Measurements from ENCODE around the gene DYNLT3.

The DYNLT3 gene

DNA sequence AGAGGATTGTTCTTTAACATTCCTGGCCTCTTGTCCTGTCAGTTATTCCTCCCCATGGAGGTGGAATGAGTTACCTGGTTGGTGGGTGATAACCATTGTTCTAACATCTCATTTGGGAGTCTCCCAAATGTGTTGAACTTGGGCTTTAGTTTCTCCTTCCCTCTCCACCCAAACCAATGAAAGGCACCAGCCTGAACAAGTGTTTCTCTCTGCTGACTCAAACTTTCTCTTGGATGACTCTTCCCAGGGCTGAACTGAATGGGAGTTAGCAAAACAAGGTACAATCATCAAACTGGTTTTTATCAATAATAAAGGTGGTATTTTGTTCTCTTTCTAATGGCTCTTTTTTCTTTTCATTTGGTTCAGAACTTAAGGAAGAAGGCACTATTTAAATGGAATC is 2.7 kb downstream of the DYNLT3 start:
- DNase-seq (ENCODE audit: low spot score): no peak

DNA sequence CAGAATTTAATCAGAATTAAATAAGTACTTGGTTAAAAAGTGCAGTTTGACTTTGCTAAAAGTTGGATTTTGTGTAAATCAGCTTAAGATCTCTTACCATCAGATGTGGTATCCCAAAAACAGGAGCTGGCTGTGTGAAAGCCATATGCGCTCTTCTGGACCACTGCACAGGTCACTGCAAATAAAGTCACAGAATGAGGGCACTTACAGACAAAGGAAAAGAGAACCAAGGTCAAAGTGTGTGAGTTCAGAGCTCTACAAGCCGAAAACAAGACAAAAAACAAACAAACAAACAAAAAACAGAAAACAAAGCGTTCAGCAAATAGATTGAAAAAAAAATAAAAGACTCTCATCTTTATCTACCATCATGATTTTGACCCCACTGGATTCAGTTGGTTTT is 6.4 kb downstream of the DYNLT3 start:
- no peak for DNase-seq (ENCODE audit: low spot score)

DNA sequence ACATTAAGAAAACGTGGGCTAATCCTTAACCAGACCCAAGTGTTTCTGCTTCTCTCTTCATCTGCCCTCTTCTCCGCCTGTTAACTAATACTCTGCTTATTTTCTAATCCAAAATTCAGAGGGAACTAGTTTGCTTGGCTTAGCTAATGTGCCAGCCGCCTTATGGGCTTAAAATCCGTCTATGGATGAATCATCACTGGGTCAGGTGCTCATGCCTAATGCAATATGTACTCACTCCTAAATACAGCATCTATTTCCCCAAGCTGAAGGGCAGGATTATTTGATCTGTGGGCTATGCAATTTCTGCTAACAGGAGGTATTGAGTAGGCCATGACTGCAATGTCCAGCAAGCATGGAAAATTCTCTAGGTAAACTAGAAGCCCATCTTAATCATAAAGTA is 12.4 kb downstream of the DYNLT3 start:
- DNase-seq (ENCODE audit: low spot score): no peak

DNA sequence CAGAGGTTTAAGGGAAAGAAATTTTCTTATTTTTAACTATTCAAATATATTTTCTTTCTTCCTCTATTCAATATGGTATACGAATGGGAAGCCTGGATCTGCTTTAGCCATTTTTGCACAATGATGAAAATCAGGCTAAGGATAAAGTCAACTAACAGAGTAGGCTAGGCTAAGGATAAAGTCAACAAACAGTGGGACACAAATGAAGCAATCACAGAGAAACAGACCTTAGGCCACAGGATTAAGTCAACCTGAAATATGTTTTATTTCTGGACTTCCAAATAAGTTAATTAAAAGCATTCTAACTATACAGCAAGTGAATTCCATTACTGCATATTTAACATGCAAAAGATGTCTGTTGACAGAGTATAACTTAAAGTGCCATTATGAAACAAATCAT is 17.0 kb downstream of the DYNLT3 start:
- DNase-seq (ENCODE audit: low spot score): no peak

DNA sequence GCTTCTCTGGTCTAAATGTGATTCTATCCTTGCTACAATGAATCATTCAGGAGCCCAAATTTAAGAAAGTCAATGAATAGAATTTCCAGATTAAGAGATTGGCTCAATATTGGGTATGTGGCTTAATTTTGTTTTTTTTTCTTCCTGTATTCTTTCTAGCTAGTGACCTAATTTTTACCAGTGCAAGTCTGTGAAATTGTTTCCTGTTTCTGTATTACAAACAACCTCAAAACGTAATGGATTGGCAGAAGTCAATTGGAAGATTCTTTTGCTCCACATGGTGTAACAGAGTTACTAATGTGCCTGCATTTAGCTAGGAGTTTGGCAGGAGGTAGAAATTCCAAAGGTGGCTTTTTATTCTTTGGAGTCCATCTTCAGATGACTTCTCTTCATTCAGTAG is 17.6 kb downstream of the DYNLT3 start:
- no peak for DNase-seq (ENCODE audit: low spot score)

DNA sequence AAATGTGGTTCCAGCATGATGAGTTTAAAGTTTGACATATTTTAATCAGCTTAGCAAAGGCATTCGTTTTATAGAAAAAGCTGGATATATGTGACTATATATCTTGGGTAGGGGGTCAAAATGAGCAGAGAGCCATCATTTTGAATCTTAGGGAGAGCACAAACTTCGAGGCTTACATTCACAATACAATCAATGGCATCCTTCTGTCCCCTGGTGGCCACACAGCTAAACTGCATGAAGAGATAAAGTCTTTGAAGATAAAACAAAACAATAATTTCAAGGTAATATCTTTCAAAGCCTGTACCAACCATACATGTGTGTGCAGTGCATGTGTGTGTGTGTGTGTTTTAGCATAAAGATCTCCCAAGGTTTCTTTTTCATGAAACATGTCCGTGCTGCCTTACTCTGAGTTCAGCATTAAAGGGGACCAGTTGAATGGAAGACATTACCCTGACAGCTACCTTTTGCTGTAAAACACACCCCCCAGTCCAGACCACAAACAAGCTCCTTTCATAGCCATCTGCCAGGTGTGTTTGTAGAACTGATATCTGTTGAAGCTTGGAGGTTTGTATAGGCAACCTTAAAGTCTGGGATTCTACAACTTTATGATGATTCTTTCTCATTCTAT is 22.0 kb downstream of the DYNLT3 start:
- DNase-seq (ENCODE audit: low spot score): peak; percentile 47

DNA sequence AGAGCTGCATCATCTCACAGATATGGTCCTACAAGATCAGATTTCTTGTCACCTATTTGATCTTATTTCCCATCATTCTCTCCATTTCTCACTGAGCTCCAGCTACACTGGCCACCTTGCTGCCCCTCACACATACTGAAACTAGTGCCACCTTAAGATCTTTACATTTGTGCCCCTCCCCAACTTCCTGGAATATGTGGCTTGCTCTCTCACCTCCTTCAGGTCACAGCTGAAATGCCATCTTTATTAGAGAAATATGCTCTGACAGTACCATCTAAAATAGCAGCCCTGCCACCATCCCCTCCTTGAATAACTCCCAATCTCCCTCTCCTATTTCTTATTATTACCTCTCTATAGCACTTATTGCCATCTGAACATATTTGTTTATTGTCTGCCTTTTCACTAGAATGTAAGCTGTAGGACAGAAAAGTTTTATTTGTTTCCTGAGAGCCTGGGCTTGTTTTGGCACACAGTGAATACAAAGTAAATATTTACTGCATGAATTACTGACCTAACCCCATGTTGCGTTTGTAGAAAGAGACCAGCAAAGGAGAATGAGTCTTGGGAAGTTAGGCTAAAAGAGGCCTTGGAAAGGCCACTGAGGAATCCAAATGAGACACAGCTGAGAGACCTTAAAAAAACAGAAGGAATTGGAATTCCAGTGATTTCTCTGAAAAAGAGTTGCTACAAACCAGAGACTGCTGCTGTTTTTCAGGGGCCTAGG is 22.7 kb downstream of the DYNLT3 start:
- DNase-seq (ENCODE audit: low spot score): no peak

DNA sequence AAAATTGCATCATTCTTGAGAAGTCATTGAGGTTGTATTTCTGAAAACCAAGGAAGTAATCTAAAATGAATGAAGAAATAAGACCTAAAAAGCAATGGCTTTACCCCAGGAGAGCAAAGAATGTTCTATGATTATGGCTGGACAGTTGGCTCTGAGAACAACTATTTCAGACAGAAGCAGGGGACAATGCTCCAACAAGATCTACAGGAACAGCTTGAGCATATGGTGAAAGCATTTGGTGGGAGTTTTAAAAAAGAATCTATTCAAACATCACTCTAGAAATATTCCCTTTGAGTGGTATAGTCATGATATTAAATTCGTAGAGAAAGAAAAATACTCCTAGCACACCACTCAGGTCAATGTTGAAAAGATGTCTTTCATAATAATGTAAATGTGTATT is 26.7 kb downstream of the DYNLT3 start:
- no peak for DNase-seq (ENCODE audit: low spot score)

DNA sequence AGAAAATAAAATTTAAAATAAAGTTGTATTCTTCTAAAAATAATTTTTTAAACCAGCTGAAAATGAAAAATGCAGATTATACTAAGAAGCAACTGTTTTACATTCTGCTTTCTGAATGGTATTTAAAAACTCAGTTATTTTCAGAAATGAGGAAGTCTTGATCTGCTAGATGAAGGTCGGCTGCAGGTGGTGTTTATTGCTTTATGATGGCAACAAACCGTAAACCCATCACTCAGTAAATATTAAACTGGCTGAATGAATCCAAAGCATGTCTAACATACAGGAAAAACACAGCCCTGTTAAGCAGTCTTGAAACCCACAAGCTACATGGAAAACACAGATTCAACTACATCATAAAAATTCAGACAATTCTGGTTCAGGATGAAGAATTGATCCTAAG is 29.3 kb downstream of the DYNLT3 start:
- DNase-seq (ENCODE audit: low spot score): peak; percentile 9

DNA sequence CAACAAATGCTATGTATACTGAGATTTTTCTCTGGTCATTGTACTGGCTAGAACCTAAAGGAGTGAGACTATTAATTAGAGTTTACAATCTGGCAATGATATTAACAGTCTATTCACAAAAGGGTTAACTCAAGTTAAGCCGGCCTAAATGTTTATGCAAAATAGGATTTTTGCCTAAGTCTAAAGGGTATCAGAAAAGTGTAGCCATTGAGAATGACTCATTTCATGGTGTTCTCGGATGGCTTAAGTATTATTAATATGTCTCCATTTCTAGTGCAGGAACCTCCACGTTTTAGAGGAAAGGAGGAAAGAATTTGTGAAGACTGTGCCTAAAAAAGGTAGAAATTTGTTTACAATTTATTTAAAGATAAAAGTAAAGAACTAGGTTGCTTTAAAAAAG is 29.8 kb downstream of the DYNLT3 start:
- no peak for DNase-seq (ENCODE audit: low spot score)

DNA sequence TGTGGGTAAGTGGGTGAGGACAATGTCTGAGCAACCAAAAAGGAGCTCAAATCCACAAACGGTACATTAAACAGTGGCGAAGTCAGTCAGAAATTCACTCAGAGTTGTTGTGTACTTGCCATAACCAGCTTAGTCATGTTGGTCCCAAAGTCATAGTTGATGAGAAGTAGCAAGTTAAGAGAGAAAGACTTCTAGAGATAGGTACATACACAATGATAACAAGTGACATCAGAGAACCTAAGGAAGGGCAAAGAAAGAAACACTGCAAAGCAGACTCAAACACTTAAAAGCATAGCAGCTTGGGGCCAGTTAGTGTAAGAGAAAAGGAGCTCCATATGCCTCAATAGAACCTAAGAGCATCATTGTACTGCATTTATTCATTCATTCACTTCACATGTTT is 30.2 kb downstream of the DYNLT3 start:
- DNase-seq (ENCODE audit: low spot score): no peak

DNA sequence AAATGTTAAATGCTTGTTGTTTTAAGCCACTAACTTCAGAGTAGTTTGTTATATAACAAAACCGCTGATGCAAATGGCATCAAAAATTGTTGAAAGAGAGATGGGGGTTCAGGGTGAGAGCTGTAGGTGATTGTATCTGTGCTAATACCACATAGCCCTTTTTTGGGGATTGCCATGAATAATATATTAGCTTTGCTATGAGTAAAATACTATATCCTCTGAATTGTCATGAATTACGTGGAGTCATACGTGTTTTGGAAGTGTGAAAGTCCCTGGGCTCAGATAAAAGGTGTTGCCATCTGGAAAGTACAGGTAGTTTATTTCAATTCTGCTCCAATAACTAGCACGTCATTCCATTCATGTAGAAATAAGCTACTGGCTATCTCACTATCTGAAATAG is 30.6 kb downstream of the DYNLT3 start:
- DNase-seq (ENCODE audit: low spot score): no peak

DNA sequence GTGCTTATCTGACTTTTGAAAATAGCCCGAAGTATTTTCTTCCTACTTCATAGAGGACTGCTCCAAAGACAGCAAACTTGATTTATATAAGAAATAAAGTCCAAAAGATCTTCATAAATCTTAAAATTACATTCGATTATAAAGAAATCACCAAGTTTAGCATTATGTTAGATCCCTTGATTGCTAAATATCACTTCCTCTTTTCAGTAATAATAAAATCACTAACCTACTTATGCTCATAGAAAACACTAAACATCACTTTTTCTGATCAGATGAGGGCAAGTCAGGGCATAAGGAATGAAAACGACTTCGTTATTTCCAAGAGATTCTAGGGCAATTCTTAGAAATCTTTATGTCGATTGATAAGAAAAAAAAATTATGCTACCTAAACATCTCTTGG is 32.0 kb downstream of the DYNLT3 start:
- no peak for DNase-seq (ENCODE audit: low spot score)

DNA sequence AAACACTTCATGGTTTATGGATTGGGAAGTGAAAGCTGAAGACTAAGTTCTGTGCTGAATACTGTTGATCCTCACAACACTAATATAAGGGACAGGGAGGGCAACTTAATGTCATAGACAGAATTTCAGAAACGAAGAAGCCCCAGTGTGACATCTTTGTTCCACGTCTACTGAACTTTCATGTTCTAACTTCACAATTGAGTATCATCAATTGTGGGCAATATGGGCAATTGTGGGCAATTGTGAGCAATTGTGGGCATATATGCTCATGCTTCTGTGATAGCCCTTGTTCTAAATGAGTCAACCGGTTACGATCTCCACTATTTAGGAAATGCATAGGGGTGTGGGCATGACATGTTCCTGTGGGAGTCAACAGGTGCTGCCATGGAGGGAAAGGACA is 33.8 kb downstream of the DYNLT3 start:
- DNase-seq (ENCODE audit: low spot score): no peak

DNA sequence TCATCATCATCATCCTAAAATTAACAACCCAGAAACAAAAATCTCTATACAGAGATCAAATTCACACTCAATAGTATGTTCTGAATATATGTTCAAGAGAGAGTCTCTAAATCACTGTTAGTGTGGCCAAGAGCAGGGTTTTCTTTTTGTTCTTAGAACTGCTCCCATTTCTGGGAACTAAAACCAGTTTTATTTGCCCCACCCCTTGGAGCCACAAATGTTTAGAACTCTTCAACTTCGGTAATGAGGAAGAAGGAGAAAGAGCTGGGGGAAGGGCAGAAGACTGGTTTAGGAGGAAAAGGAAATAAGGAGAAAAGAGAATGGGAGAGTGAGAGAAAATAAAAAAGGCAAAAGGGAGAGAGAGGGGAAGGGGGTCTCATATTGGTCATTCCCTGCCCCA is 35.3 kb downstream of the DYNLT3 start:
- no peak for DNase-seq (ENCODE audit: low spot score)

DNA sequence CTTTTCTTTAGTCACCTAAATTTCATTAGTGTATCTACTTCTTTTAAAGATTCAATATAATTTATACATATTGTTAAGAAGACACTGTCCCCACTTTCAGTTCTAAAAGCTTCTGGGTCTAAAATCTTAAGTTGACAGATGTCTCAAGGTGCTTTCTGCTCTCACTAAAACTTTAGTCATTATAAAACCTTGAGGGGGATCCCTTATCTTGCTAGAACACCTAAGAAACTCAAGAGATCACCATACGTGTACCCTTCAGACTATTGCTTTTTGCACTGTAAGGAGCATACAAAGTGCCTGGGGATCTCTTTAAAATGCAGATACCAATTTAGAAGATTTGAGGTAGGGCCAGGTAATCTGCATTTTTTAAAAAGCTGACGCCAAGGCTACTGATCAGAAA is 37.4 kb downstream of the DYNLT3 start:
- no peak for DNase-seq (ENCODE audit: low spot score)

DNA sequence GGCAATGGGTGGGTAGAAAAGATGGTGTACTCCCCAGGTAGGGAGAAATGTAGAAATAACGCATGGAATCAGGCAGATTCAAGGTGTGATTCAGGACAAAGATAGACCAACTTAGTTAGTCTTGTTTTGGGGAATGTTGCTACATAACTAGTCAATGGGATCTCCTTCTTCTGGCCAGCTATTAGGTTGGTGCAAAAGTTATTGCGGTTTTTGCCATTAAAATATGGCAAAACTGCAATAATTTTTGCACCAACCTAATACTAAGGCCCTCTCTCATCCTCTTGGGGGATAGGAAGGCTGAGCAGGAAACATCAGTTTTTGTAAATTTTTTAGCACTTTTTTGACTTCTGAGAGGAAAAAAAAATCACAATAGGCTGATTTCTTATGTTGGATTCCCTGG is 44.3 kb downstream of the DYNLT3 start:
- no peak for DNase-seq (ENCODE audit: low spot score)

DNA sequence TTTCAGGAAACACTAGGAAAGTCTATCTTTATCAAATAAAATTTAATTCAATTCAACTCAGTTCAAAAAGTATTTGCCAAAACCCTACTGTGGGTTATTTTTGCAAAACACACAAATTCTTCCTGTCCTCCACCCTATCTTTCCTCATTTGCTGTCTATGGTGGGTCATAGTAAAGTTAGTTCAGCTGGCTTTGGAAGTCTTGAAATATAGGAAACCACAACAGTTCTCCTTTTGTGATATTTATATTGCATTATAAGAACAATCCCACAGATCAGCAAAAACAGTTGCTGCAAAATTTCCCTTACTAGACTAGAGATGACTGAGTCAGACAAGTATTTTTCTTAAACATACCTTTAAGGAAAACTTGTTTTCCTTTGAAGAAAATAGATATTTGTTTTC is 45.3 kb downstream of the DYNLT3 start:
- DNase-seq (ENCODE audit: low spot score): no peak

DNA sequence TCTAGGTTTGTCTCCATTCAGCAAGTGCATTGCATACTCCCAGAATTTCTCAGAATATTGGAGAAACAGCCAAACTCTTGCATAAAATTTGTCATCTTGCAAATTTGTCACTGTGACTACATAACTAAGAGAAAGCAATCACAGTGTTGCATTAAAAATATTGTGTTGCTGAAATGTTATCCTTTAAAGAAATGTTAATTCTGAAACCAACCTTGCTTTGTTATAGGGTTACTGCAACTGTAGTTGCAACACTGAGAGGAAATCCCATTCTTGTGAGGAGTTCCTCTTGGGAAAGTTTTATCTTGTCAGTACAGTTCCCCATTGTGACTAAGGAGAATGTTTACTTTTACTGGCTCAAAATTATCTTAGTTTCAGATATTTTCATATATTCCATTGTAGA is 46.7 kb downstream of the DYNLT3 start:
- no peak for DNase-seq (ENCODE audit: low spot score)

DNA sequence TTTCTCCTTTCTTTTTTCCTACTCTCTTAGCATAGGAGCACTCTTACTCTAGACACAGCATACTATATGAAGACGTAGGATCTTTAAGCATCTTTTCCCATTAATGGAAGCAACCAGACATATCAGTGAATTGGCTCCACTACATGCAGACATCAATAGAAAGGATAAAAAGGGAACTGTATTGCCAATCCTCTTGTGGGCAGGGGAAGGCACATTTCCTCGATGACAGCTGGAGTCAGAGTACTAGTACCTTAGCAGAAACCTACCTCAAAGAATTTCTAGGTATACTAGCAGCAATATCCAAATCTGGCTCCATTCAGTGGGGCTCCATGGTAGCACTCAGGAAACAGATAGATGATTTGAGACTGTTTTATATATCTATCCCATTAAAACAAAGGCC is 47.4 kb downstream of the DYNLT3 start:
- DNase-seq (ENCODE audit: low spot score): no peak

DNA sequence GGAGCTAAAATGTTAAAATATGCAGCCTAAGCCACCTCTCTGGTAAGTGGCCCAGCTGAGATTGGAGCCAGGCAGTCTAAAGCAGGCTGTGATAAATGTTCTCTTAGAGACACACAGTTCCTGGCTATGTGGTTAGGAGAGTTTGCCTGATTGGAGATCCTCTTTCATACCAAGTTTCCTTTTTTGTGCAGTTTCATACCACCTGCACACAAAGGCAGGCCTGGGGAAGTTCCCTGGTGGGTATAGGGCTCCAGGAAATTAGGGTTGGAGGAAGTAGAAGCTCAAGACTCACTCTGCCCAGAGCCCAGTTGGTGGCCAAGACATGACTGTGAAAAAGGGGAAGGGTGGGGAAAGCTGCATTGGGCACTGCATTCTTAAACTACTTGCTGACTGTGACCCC is 50.6 kb downstream of the DYNLT3 start:
- DNase-seq (ENCODE audit: low spot score): no peak

DNA sequence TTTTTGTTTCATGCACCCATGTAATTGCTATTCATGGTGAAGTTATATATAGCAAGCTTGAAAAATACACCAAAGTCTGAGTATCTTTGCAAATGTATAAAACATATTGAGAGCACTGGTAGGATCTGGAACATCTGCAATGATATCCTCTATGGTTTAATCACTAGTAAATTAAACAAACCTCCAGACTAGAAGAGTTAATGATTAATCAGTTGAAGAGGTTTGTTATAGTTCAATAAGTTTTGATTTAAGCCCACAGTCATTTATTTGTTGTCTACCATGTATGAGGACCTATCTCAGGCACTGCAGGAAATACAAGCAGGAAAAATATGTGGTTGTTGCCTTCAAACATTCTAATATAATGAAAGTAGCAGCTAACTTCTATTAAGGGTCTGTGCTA is 51.1 kb downstream of the DYNLT3 start:
- DNase-seq (ENCODE audit: low spot score): no peak

Measured in LoVo (cell line).